NK-92 treated with Interleukin-12 subunit alpha and Interleukin-12 subunit beta, amount 100 ng/mL, for 24 hours (cell line): ENCODE data around the gene CHMP4A.
A peak's percentile ranks its signal among the peaks of the same experiment; 100 is the strongest.
"Not testable (repeated sequence)": the region's sequence is repeated elsewhere in the genome, so short reads cannot be mapped to it uniquely, and the experiment has no call there.

ENCODE experiments used
- DNase-seq: peaks from one replicate; lab custom pipeline; 2025; lab: John Stamatoyannopoulos, UW

Gene CHMP4A

GRCh38 chr14:24247422-24247821, 34.1 kb upstream of the CHMP4A start:
- DNase-seq: no peak

GRCh38 chr14:24246765-24247212, 33.5 kb upstream of the CHMP4A start:
- no peak for DNase-seq

- not testable (repeated sequence) for DNase-seq
These were observed 32.1 kb upstream of the CHMP4A start for GRCh38 chr14:24245350-24245749.

- DNase-seq: no peak
These were observed 30.1 kb upstream of the CHMP4A start for GRCh38 chr14:24243336-24243836.

DNA sequence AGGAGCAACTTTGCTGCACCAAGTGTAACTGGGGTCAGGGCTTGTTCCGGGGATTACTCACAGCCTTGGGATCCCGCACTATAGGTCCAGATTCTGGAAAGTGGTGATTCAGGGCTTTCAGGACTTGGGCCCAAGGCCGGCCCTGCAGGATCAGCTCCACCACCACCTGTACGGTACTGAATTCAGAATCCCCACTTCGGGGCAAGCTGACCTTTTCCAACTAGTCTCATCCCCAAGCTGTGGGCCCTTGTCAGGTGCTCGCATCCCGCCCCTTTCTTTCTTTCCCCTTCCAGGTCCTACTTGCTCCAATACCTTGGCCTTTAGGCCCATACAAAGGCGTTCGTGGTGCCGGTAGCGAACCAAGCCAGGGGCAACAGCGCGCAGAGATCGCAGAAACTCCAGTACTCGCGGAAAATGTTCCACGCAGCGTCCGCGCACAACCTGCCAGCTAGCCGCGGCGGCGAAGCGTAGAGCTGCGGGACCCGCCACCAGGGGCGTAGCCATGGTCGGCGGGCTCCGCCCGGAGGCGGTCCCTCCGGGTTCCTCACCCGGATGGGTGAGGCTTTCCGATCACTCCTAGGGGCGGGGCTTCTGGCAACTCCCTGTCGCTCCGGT, 28.6 kb upstream of the CHMP4A start:
- peak; percentile 96 for DNase-seq

DNA sequence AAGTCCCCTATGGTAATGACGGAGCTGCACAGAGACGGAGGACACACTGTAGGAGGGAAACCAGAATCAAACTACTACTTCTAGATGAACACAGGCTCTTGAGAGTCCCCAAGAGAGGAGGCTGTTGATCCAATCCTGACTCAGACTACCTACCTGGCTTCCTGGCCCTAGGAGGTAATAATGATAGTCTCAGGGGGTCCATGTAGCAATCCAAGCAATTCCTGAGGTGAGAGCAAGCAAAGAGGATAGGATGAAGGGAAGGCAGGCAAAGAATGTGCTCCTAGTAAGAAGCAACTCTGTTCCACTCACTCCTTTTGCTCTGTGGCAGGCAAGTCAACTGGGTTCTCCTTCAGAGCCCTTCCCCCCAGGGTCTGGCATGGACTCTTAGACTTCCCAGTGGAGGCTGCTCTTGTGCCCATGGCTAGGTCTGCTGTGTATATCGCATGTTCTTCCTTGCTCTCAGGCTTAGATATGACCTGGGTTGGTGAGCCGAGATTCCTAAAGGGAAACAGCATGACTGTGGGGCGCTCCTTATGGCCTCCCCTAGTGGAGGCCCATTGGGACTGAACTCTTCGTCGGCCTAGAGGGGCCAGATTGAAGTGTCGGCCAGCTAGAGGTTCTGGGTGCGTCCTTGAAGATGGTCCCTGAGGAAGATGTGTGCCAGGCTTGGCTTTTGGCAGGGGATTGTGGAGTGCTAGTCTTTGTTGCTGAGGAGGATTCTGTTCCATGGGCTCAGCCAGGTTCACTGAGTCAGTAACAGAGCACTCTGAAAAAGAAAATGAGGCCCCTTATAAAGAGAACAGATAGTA, 27.0 kb upstream of the CHMP4A start:
- no peak for DNase-seq

GRCh38 chr14:24238527-24239037, 25.3 kb upstream of the CHMP4A start:
- no peak for DNase-seq

DNA sequence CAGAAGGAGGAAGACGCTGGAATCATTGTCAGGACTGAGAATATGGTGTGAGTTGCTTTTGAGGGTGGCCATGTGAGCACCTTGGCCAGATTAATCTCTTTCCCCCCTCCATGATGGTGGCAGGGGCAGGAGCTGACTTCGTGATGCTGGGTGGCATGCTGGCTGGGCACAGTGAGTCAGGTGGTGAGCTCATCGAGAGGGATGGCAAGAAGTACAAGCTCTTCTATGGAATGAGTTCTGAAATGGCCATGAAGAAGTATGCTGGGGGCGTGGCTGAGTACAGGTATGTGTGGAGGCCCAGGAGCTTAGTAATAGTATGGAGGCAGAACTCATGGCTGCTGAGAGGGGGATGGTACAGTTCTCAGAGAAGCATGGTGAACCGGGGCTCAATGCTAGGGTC, 24.8 kb upstream of the CHMP4A start:
- no peak for DNase-seq

GRCh38 chr14:24237463-24237955, 24.2 kb upstream of the CHMP4A start:
- DNase-seq: no peak

DNA sequence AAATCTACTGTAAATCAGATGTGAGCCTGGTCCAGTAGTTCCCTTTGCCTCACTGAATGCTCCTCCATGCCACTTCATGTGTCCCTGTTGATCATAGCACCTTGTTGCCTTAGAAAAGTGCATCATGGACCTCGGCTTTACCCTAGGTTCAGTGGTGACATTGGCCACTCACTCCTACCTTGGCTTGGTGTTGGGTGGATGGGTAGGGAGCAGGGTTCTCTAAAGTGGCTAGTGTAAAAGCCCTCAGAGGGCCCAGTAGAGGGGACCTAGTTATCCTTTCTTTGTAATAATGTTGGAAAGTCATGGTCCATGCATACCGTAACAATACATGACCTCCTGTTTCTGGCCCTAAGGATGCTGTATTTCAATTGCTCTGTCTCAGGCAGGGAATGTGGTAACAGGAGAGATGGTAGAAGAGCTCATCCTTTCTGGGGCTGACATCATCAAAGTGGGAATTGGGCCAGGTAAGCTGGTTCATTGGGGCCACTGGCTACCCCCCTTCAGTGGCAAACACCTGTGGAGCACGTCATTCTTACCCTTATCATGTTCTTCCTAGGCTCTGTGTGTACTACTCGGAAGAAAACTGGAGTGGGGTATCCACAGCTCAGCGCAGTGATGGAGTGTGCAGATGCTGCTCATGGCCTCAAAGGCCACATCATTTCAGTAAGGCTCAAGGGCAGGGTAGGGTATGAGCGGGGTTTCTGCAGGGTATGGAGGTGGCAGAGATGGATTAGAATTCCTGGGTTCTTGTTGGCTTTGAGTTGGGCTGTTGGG, 23.6 kb upstream of the CHMP4A start:
- DNase-seq: no peak

- DNase-seq: no peak
These were observed 22.8 kb upstream of the CHMP4A start for GRCh38 chr14:24235804-24236688.

GRCh38 chr14:24234095-24235005, 21.1 kb upstream of the CHMP4A start:
- DNase-seq: no peak

DNA sequence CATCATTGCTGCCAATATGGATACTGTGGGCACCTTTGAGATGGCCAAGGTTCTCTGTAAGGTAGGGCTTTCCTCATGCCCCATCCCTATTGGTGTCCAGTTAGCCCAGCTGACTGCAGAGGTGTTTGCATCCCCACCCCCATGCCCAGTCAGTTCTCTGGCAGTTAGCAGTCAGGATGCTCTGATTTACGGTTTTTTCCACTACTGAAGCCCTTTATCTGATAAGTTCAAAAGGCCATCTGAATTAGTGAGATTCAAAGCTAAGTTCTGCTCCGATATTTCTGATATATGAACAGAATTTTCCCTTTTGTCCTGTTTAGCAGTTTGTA, 20.2 kb upstream of the CHMP4A start:
- no peak for DNase-seq

DNA sequence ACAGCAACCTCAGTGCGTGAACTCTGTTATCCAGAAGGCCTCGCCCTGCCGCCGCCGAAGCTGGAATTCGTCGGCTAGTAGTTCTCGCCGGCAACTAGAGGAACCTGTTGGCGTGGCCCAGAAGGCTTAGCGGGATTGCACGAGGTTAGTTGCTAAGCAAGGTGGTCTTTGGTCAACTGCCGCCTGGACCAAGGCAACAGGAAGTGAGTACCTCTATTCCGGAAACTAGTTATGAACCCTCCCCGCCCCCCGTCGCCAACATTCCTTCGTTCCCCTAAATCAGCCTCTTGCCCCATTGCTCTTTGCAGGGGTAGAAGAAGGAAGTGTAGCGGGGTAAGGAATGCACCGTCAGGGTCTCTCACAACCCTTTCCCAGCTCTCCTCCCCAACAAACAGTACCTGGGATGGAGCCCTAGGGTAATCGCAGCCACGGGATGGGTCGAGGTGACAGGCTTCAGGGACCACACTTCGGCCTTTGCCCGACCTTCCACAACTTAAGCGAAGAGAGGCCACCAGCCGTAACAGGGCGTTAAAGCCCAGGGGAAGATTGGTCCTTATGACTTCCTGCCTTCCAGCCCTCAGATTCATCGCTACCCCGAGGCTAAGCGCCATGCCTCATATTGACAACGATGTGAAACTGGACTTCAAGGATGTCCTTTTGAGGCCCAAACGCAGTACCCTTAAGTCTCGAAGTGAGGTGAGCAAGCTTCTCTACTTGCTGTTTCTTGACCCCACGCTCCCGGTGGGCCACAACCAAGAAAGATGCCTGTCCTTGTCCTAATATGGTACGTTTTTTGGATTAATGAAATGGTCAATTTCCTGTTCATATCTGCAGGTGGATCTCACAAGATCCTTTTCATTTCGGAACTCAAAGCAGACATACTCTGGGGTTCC, 19.6 kb upstream of the CHMP4A start, which contains the start of gene GMPR2:
GMPR2 (plus strand) TSS at position 285 of the 893 bp plus-strand sequence; CDS start at position 610, 325 bp downstream.
- peak; percentile 77 for DNase-seq

- DNase-seq: peak; percentile 82
These were observed 18.9 kb upstream of the CHMP4A start, which contains the start of gene NEDD8 for GRCh38 chr14:24232121-24232644. NEDD8 (minus strand) TSS chr14:24232367; CDS start chr14:24232267, 100 bp downstream.

GRCh38 chr14:24231263-24232120, 18.2 kb upstream of the CHMP4A start:
- no peak for DNase-seq

DNA sequence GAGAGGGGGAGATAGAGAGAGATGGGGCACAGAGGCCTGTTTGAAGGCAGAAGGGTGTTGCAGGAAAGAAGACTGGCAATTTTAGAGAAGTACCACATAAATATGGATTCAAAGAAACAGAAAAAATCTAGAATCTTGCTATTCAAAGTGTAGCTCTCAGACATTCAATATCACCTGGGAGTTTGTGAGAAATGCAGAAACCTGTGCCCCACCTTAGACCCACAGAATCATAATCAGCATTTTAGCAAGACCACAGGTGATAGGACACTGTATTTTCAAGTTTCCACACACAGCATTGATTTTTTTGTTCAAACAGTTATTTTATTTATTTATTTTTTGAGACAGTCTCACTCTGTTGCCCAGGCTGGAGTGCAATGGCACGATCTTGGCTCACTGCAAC, 15.6 kb upstream of the CHMP4A start:
- no peak for DNase-seq

DNA sequence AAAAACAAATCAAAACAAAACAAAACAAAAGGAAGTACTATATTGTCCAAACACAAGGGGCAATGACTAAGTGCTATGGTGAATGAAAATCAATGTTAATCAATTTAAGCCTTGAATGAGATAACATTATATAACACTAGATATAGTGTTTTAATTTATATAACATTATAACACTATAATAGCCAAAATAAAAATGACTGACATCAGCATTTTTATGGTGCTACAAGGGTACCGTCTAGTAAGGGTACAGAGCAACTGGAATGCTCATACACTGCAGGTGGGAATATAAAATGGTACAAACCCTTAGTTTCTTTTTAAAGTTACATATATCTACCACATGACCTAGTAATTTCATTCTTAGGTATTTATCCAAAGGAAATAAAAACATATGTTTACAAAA, 13.2 kb upstream of the CHMP4A start:
- DNase-seq: no peak
